Measurements from ENCODE around the gene FER1L5. TPM values are rescaled to one million over a fixed set of nuclear protein-coding genes. Genes with fewer than 3 reads are reported as not detected.

FER1L5 gene
- total and polyA plus RNA-seq, 10 donors, result 0.02 to 0.23 (median 0.10) TPM; not detected in 3

DNA sequence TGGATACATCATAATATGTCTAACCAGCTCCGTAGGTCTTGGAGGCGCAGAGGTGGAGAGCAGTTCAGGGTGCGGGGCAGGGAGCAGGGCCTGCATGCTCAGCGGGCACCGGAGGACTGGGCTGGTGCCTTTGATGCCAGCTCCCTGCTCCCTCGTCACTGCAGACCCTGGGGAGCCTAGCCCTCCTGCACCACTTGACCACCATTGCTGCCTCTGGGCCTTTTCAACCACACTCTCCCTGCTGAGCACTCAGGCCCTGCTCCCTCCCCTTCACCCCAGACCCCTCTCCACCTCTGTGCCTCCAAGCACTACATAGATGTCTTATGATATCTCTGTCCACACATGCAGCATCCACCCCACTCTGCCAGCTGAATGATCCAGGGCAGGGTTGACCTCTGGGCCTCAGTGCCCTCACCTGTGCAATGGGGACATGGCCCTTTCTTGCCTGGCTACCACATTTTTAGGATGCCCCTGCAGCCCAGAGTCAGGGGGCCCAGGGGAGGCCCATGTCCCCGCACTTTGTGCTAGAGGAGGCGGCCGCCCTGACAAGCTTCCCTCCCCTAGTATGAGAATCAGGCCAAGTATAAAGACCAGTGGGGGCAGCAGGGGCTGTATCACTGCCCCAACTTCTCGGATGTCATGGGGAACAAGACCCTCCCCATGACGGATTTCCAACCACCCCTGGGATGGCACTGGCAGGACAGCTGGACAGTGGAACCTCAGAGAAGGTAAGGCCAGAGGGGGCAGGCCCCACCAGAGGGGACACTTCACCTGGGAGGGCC, 46.3 kb downstream of the FER1L5 start:
- TF ChIP-seq POLR2A (IDR thresholded peaks at IDR 0.05) (no peak), POLR2AphosphoS5 (IDR thresholded peaks at IDR 0.05) (no peak)
- TF ChIP-seq, protein P1, sequence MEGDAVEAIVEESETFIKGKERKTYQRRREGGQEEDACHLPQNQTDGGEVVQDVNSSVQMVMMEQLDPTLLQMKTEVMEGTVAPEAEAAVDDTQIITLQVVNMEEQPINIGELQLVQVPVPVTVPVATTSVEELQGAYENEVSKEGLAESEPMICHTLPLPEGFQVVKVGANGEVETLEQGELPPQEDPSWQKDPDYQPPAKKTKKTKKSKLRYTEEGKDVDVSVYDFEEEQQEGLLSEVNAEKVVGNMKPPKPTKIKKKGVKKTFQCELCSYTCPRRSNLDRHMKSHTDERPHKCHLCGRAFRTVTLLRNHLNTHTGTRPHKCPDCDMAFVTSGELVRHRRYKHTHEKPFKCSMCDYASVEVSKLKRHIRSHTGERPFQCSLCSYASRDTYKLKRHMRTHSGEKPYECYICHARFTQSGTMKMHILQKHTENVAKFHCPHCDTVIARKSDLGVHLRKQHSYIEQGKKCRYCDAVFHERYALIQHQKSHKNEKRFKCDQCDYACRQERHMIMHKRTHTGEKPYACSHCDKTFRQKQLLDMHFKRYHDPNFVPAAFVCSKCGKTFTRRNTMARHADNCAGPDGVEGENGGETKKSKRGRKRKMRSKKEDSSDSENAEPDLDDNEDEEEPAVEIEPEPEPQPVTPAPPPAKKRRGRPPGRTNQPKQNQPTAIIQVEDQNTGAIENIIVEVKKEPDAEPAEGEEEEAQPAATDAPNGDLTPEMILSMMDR (IDR thresholded peaks at IDR 0.05 in 8 of 11, conservative IDR thresholded peaks at IDR 0.05 in 3 of 11), result no peak
- Histone ChIP-seq H3K4me1 (peaks cover 0 to 33% (median 16%) of the 10 kb centered on the region in 6 donors), H3K9me3 (no peaks in the 10 kb centered on the region), H3K36me3 (no peaks in the 10 kb centered on the region), H3K27me3 (replicated peaks in 1 of 7) (peaks cover 0 to 3% (median 0%) of the 10 kb centered on the region in 7 donors), H3K4me3 (no peak overlapping the region), H3K27ac (no peak overlapping the region)
- intact Hi-C loops (cut with DNase I; ENCODE audit: low total_unique reads), result no loop called here
- WGBS, 5 donors, result 83 to 94% (median 86%) methylated on average over 5 to 11 of the region's 11 CpGs
- no peak for DNase-seq

DNA sequence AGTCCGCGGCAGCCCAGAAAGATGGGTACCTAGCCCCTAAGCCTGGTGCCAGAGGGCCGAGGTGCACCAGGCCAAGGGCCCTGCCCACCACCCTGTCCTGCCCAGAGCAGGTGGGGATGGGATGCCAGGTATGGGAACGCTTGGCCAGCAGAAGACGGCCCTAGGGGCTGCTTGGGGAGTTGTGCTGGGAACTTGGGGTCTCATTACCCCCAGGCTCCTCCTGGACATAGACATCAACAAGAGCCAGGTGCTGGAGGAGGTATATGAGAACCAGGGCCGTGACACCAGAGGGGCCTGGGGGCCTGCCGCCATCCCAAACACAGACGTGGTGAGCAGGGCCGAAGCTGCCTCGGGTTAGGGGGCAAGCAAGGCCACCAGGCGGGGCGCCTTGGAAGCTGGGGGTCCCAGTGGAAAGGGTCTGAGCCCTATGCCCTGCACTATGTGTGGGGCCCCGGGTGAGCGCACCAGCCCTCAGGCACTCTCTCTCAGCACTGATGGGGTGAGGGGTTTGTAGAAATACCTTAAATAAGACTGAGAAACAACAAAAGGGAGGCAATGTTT, 46.9 kb downstream of the FER1L5 start:
- Histone ChIP-seq H3K9me3 (no peaks in the 10 kb centered on the region), H3K27ac (no peak overlapping the region), H3K4me3 (no peak overlapping the region), H3K36me3 (no peaks in the 10 kb centered on the region), H3K4me1 (peaks cover 0 to 33% (median 16%) of the 10 kb centered on the region in 6 donors), H3K27me3 (replicated peaks in 1 of 7) (peaks cover 0 to 3% (median 0%) of the 10 kb centered on the region in 7 donors)
- DNase-seq, result no peak
- 93 to 96% (median 94%) methylated on average over 12 to 14 of the region's 14 CpGs for WGBS, 5 donors
- no peak for TF ChIP-seq POLR2A (IDR thresholded peaks at IDR 0.05)
- TF ChIP-seq, protein P1 (IDR thresholded peaks at IDR 0.05 in 8 of 11, conservative IDR thresholded peaks at IDR 0.05 in 3 of 11), result no peak
- TF ChIP-seq POLR2AphosphoS5 (IDR thresholded peaks at IDR 0.05), result no peak
- intact Hi-C loops (cut with DNase I; ENCODE audit: low total_unique reads), result no loop called here

DNA sequence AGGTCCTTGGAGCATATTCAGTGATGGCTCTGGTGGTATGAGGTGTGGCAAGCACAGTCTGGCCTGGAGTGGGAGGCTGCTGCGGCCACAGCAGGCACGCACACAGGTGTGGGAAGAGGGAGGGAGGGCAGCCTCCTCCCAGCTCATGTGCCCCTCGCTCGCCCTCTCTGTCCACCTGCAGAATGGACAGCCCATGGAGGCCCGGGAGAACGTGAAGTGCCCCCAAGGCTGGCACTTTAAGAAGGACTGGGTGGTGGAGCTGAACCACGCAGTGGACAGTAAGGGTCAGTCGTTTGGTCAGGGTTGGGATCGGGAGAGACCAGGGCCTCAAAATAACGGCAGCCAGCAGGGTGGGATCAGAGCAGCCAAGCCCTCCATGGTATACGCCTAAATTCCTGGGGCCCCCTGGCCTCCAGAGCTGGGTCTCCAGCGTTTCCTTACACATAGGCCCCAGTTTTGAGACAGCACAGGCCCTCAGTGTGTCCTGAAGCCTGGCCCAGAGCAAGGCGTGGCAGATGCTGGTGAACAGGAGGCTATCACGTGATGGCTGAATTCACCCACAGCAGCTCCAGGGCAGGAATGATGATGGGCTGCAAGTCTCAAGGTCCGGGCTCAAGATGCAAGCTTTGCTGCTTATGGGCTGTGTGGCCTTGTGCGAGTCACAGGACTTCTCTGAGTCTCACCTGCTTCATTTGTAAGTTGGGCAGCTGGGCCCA, 47.9 kb downstream of the FER1L5 start:
- Histone ChIP-seq H3K9me3 (no peaks in the 10 kb centered on the region), H3K27me3 (replicated peaks in 1 of 7) (peaks cover 0 to 3% (median 0%) of the 10 kb centered on the region in 7 donors), H3K4me3 (no peak overlapping the region), H3K36me3 (no peaks in the 10 kb centered on the region), H3K4me1 (peaks cover 0 to 25% (median 12%) of the 10 kb centered on the region in 6 donors), H3K27ac (no peak overlapping the region)
- intact Hi-C loops (cut with DNase I; ENCODE audit: low total_unique reads), result no loop called here
- DNase-seq, result peak; percentile 50
- 91 to 93% (median 92%) methylated on average over 8 to 16 of the region's 16 CpGs for WGBS, 5 donors
- TF ChIP-seq, protein P1 (IDR thresholded peaks at IDR 0.05 in 8 of 11, conservative IDR thresholded peaks at IDR 0.05 in 3 of 11), result no peak
- TF ChIP-seq POLR2AphosphoS5 (IDR thresholded peaks at IDR 0.05), result no peak
- no peak for TF ChIP-seq POLR2A (IDR thresholded peaks at IDR 0.05)

Measured in spleen (tissue), 11 donors.